Measurements from ENCODE around the gene NEUROD2.

NEUROD2 gene

DNA sequence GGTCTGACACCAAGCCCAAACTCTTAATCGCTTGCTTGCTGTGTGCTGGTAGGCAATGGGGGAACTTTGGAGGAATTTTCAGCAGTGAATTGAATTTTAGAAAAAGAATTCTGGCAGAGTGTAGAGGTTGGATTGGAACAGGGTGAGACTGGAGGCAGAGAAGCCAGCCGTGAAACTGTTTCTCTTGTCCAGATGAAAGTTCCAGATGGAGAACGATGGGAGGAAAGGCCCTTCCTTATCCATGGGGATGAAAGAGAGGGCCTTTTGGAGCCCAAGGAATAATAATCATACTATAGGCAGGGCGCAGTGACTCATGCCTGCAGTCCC is 26.0 kb downstream of the NEUROD2 start:
- DNase-seq (ENCODE audit: insufficient read length) (no peak), FAIRE-seq (no peak)
- TF ChIP-seq TAF1 (IDR thresholded peaks at IDR 0.05; ENCODE audit: borderline replicate concordance, low read depth, low read length) (no peak), POLR2AphosphoS5 (IDR thresholded peaks at IDR 0.05; ENCODE audit: low read depth, low read length) (no peak), POLR2A (IDR thresholded peaks at IDR 0.05; ENCODE audit: low read depth, low read length) (no peak)

DNA sequence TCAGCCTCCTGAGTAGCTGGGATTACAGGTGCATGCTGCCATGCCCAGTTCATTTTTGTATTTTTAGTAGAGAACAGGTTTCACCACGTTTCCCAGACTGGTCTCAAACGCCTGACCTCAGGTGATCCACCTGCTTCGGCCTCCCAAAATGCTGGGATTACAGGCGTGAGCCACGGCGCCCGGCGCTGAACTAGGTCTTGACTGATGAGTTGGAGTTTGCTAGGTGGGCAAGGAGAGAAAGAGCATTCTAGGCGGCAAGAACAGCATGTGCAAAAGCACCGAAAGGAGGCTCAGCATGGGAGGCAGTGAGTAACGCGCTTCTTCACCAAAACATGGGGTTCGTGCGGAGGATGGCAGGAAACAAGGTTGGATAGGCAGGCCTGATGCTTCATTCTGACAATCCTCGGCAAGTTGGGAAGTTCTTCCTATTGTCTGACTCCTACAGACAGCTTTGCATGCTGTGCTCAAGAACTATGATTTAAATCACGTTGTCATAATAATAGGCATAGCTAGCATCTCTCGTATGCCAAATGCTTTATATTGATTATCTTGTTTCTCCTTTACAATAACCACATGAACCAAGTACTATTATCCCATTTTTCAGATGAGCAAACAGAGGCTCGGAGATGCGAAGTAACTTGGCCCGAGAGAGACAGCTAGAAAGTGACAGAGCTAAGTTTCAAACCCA is 26.5 kb downstream of the NEUROD2 start:
- no peak for FAIRE-seq
- DNase-seq (ENCODE audit: insufficient read length): no peak
- no peak for TF ChIP-seq TAF1 (IDR thresholded peaks at IDR 0.05; ENCODE audit: borderline replicate concordance, low read depth, low read length)
- no peak for TF ChIP-seq POLR2AphosphoS5 (IDR thresholded peaks at IDR 0.05; ENCODE audit: low read depth, low read length)

DNA sequence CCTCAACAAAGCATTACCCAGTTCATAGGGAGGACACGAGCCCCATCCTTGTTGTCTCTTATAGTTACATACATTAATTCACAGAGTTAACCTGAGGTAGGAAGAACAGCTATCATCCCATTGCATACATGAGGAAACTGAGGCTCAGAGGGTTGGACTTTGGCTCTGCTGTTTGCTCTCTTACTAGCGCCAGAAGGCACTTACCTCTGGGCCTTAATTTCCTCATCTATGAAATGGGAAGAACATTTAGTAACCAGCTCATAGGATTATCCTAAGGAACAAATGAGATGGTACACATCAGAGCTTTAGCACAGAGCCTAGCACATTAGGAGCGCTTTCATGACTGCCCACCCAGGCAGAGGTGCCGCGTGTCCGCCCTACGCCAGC is 27.6 kb downstream of the NEUROD2 start:
- FAIRE-seq (no peak), DNase-seq (ENCODE audit: insufficient read length) (no peak)
- TF ChIP-seq POLR2AphosphoS5 (IDR thresholded peaks at IDR 0.05; ENCODE audit: low read depth, low read length) (no peak), TAF1 (IDR thresholded peaks at IDR 0.05; ENCODE audit: borderline replicate concordance, low read depth, low read length) (no peak), POLR2A (IDR thresholded peaks at IDR 0.05; ENCODE audit: low read depth, low read length) (no peak)

DNA sequence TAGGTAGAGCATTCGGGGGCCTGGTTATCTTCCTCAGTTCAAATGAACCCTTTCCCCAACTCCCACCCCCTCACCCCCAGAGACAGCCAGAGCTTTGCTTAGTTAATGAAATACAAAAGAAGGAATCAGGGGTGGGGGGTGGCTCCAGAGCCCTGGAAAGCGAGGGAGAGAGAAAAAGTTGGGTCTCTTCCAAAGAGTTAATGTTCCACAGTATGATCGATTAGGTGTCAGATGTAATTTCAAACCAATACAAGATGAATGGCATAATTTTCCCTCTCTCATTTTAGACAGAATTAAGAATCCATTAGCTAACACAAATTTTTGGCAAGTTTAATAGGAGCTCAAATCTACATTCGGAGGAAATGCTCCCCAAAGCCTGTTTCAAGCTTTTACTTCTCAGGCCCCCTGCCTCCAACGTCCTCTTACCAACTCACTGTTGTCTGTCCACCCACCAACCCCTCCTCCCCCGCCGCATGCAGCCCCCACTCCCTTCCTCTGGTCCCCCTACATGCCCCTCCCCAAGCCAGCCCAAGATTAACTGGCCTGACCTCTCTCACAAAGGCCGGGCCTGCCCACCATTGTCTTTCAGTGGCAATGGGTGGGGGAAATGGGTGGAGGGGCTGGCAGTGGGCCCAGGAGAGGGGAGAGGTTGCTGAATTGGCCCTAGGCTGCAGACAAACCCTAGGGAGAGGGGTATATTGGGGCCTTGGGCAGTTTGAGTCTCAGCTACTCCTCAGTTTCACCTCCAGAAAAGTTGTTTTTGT is 28.2 kb downstream of the NEUROD2 start:
- FAIRE-seq (no peak), DNase-seq (ENCODE audit: insufficient read length) (no peak)
- TF ChIP-seq TAF1 (IDR thresholded peaks at IDR 0.05; ENCODE audit: borderline replicate concordance, low read depth, low read length) (no peak), POLR2AphosphoS5 (IDR thresholded peaks at IDR 0.05; ENCODE audit: low read depth, low read length) (no peak), POLR2A (IDR thresholded peaks at IDR 0.05; ENCODE audit: low read depth, low read length) (no peak)

DNA sequence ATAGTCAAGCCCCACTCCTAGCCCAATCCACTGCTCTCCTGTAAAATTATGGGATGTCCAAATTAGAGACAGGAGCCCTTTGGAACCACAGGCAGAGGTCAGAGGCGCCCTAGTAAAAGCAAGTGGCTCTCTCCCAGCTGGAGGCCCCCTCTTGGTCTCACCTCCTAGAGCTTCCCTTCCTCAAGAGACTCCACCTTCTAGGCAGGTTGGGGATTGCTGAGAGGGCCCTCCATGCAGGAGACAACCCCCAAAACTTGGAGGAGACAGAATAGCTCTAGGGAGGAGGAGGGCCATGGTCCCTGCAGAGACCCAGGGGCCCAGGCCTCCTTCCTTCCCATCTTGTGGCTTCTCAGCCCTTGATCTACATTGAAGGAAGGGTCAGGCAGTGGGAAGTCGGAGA is 29.4 kb downstream of the NEUROD2 start:
- FAIRE-seq: no peak
- TF ChIP-seq TAF1 (IDR thresholded peaks at IDR 0.05; ENCODE audit: borderline replicate concordance, low read depth, low read length): no peak
- no peak for TF ChIP-seq POLR2A (IDR thresholded peaks at IDR 0.05; ENCODE audit: low read depth, low read length)
- TF ChIP-seq POLR2AphosphoS5 (IDR thresholded peaks at IDR 0.05; ENCODE audit: low read depth, low read length): no peak
- DNase-seq (ENCODE audit: insufficient read length): no peak

DNA sequence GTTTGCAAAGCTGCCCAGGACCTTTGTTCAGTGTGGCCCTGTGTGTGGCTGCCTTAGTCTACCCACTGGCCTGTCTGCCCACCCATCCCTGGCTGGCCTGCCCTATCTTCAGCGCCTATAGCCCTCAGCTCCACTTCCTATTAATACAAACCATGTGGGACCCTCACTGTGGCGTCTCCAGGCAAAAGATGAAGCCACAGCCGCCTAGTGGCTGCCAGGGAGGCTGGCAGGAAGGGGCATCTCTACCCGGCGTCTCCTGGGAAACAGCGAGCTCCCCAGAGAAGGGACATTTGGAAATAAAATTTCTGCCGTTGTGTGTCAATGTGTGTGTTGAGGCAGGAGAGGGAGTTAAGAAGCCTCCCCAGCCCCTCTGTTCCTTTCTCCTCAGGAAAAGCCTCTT is 31.5 kb downstream of the NEUROD2 start:
- FAIRE-seq (no peak), DNase-seq (ENCODE audit: insufficient read length) (no peak)
- TF ChIP-seq POLR2AphosphoS5 (IDR thresholded peaks at IDR 0.05; ENCODE audit: low read depth, low read length): no peak
- TF ChIP-seq TAF1 (IDR thresholded peaks at IDR 0.05; ENCODE audit: borderline replicate concordance, low read depth, low read length): no peak
- no peak for TF ChIP-seq POLR2A (IDR thresholded peaks at IDR 0.05; ENCODE audit: low read depth, low read length)

DNA sequence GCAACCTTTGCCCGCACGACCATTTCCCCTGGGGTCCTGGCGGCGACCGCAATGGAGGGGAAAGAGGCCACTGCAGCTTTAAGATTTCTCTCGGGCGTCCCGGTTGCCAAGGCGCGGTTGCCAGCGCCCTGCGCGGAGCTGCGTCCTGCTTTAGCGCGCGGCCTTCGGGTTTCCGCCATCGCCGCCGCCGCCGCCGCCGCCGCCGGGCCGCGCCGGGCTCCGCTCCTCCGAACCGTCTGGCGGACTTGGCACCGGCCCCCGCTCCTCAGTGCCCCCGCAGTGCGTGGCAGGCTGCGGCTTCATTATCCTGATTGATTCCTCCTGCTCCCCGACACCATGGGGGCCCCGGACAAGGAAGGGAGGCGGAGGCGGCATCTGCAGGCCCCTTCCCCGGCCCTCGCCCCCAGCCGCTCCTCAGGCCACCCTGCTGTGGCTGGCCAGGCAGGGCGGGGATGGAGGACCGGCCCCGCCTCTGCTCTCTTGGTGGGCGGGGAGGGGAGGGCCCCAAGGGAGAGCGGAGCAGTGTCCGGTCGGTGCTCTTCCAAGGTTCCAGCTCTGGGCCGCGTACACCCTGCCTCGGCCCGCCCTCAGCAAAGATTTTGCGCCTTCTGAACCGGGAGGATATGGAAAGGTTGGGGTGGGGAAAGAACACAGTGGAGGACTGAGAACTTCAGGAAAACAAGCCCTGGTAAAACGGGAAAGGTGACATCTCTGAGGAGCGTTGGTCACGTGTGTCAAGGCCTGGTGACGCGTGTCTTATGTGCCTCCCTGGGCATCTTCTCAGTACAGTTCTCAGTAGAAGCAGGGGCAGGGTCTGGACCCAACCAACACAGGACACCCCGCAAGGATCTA is 34.0 kb downstream of the NEUROD2 start:
- TF ChIP-seq POLR2AphosphoS5 (IDR thresholded peaks at IDR 0.05; ENCODE audit: low read depth, low read length) (no peak), POLR2A (IDR thresholded peaks at IDR 0.05; ENCODE audit: low read depth, low read length) (no peak)
- DNase-seq (ENCODE audit: insufficient read length): peak; percentile 73
- FAIRE-seq: peak; percentile 40

DNA sequence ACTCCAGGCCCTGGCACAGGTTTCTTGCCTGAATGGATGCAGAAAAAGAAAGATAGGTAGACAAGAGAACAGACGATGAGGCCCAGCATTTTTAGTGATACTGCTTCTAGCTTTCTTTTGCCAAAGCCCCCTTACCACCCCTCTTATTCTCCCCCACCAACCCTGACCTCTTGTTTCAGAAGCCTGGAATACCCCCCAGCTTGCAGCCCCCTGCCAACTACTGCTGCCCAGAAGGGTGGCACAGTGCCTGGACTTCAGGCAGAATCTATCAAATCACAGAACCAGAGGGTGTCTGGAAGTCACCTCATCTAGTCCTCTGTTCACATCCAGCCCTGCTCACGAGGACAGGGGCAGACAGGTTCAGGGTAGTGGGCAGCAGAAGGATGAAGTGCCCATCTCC is 35.6 kb downstream of the NEUROD2 start:
- TF ChIP-seq POLR2A (IDR thresholded peaks at IDR 0.05; ENCODE audit: low read depth, low read length): no peak
- no peak for TF ChIP-seq TAF1 (IDR thresholded peaks at IDR 0.05; ENCODE audit: borderline replicate concordance, low read depth, low read length)
- TF ChIP-seq POLR2AphosphoS5 (IDR thresholded peaks at IDR 0.05; ENCODE audit: low read depth, low read length): no peak
- DNase-seq (ENCODE audit: insufficient read length) (no peak), FAIRE-seq (no peak)

DNA sequence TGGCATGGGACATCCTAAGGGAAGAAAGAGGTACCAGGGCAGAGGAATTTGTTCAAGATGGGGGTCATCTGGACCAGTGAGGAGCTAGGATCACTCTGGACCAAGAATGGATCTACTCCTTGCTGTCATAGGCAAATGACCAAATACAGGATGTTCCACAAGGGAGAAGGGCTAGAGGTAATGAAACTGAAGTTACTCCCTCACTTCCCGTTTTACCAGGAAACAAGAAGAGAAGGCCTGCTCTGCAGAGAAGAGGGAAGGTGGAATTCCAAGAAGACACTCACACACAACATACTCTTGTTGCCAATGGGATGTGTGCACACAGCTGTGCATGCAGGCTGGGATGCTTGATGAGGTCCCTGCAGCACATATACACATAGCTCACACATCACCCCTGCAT is 38.6 kb downstream of the NEUROD2 start:
- no peak for TF ChIP-seq TAF1 (IDR thresholded peaks at IDR 0.05; ENCODE audit: borderline replicate concordance, low read depth, low read length)
- TF ChIP-seq POLR2A (IDR thresholded peaks at IDR 0.05; ENCODE audit: low read depth, low read length): no peak
- TF ChIP-seq POLR2AphosphoS5 (IDR thresholded peaks at IDR 0.05; ENCODE audit: low read depth, low read length): no peak
- no peak for FAIRE-seq
- DNase-seq (ENCODE audit: insufficient read length): no peak

DNA sequence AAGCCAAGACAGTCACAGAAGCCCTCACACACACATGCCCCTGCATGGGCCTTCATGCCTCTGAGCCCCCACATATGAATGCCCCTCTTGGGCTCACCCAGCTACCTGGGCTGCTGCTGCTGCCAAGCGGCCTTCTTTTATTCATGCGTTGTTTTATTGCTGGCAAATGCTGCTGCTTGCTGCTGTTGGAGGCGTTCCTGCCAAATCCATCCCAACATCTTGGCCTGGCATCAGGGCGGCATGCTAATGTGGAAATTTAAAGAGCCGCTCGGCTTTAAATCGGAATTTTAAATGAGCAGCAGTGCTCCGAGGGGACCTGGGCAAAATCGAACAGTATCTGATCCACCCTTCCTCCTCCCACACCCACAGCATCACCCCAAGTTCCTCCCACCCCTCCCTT is 39.0 kb downstream of the NEUROD2 start:
- FAIRE-seq (no peak), DNase-seq (ENCODE audit: insufficient read length) (no peak)
- TF ChIP-seq TAF1 (IDR thresholded peaks at IDR 0.05; ENCODE audit: borderline replicate concordance, low read depth, low read length) (no peak), POLR2AphosphoS5 (IDR thresholded peaks at IDR 0.05; ENCODE audit: low read depth, low read length) (no peak), POLR2A (IDR thresholded peaks at IDR 0.05; ENCODE audit: low read depth, low read length) (no peak)

DNA sequence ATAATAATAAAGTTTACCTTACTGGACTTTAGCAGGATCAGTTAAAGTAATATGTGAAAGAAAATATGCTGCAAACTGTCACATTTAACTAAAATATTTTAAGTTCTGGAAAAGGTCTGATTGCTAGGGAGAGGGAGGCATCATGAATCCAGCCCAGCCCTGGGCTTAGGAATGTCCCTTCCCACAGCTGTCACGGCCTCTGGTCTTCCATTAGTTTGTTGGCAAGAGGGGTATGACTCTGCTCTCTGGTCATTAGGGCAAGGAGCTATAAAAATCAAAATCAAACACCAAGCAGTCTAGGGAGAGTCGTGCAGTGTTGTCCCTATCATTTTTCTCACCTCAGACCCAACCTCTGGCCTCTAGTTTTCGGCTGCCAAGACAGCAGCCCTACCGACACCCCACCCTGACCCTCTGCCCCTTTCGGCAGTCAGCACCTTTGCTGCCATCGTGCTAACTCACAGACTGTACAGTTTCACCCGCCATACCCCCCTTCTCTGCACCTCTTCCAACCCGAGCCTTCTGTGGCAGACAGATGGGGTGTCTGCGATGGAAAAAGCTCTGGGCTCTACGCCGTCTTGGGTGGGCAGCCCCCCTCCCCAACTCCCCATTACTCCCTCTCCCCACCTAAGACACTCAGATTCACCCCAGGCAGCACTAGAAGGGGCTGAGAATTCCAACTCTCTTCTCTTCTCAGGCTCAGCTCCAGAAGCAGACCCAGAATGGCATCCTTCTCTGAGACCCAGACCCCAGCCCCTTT is 41.4 kb downstream of the NEUROD2 start:
- FAIRE-seq (no peak), DNase-seq (ENCODE audit: insufficient read length) (no peak)
- TF ChIP-seq POLR2A (IDR thresholded peaks at IDR 0.05; ENCODE audit: low read depth, low read length): no peak

All from GM12892 (cell line).